Brain microvascular endothelial cell (primary cell): ENCODE data around the gene HNF1A.

ENCODE experiments used
- DNase-seq: peaks from one replicate; pipeline ENCODE4 v3.0.0-alpha.2; 2020
- H3K27ac ChIP-seq: fragments of 250-450 bp; sonication (Bioruptor Pico); 2 replicates; pipeline ENCODE4 v1.5.1; 2020; ENCODE audit warnings: mild to moderate bottlenecking, moderate library complexity
- H3K27me3 ChIP-seq: fragments of 250-450 bp; sonication (Bioruptor Pico); replicated peaks from 2 replicates; pipeline ENCODE4 v1.5.1; 2020; ENCODE audit warnings: mild to moderate bottlenecking
- H3K36me3 ChIP-seq: fragments of 250-450 bp; sonication (Bioruptor Pico); replicated peaks from 2 replicates; pipeline ENCODE4 v1.5.1; 2020; ENCODE audit warnings: mild to moderate bottlenecking
- H3K4me3 ChIP-seq: 2 replicates; pipeline ENCODE4 v1.5.1; 2011; ENCODE audit warnings: low read depth, mild to moderate bottlenecking, control low read depth, low read length, moderate library complexity
- in situ Hi-C: cut with HindIII; loops from 2 replicates; pipeline ENCODE4 v1.10.0; 2017; ENCODE audit warnings: low sequenced_read_pairs, low pct_ligation_motif_present
- TF ChIP-seq, protein P1 (sequence below): IDR thresholded peaks from 2 replicates; pipeline ENCODE4 v1.5.1; 2011; ENCODE audit warnings: low read depth, mild to moderate bottlenecking, moderate library complexity, low read length, control low read depth, inconsistent platforms; ENCODE audit errors: missing control alignments

Gene HNF1A

DNA sequence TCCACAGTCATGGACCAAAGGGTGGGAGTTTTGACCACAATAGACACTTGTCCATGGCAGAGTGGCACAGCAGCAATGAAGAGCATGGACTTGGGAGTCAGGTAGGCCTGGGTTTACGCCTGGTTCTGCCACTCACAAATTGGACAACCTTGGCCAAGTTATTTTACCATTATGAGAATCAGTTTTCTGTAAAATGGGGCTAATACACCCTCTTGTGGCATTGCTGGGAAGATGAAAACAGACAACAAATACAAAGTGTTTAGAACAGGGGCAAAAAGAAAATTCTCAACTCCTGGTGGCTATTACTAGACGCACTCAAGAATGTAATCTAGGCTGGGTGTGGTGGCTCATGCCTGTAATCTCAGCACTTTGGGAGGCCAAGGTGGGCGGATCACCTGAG is 35.4 kb downstream of the HNF1A start:
- no peak overlapping the region for H3K27ac ChIP-seq
- in situ Hi-C loops: no loop called here
- no peak overlapping the region for H3K4me3 ChIP-seq
- no peaks in the 10 kb centered on the region for H3K27me3 ChIP-seq
- DNase-seq: no peak
- H3K36me3 ChIP-seq: peaks cover 13% of the 10 kb centered on the region
- TF ChIP-seq, protein P1, sequence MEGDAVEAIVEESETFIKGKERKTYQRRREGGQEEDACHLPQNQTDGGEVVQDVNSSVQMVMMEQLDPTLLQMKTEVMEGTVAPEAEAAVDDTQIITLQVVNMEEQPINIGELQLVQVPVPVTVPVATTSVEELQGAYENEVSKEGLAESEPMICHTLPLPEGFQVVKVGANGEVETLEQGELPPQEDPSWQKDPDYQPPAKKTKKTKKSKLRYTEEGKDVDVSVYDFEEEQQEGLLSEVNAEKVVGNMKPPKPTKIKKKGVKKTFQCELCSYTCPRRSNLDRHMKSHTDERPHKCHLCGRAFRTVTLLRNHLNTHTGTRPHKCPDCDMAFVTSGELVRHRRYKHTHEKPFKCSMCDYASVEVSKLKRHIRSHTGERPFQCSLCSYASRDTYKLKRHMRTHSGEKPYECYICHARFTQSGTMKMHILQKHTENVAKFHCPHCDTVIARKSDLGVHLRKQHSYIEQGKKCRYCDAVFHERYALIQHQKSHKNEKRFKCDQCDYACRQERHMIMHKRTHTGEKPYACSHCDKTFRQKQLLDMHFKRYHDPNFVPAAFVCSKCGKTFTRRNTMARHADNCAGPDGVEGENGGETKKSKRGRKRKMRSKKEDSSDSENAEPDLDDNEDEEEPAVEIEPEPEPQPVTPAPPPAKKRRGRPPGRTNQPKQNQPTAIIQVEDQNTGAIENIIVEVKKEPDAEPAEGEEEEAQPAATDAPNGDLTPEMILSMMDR: no peak

DNA sequence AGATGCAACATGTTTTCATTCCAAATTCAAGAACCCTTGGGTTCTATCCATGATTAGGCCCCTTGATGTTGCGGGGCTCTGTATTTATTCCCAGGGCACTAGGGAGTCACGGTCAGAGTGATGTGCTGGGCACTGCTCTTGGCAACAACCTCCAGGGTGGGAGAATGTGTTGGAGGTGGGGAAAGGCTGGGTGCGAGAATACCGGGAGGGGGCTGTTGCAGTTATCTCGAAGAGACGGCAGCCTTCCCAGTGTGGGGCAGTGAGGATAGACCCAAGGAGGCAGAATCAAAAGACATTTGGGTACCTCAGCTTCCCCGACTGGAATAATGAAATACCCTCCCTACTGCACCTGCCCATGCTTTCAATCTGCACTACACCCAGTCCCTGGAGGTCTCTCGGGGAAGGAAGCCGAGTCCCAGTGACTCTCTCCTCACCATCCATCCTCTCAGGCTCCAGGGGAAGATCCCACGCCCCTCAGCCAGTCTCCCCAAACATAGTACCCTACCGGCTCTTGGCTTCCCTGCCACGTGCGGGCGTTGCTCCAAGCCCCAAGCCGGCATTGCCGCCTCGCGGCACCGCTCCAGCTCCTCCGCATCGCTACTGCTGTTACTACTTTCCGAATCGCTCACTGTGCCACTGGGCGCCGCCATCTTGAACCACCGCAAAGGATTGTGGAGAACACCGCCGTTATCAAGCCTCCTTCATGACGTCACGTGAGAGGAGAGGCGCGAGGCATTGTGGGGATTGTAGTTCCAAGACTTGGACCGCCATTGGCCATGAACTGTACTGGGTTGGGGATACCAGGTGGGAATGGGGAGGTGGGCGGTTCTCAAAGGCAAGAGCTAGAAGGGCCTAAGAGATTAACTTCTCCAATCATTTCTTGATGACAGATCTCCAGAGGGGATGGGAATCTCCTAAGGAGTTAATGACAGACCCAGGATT is 37.8 kb downstream of the HNF1A start, which contains the start of gene C12orf43:
TSS of gene C12orf43 (minus strand) at position 663 of the 942 bp plus-strand sequence. CDS start at position 650, 13 bp downstream.
- Histone ChIP-seq H3K4me3 (peak within 1 kb of the TSS; percentile 88), H3K27ac (peak within 1 kb of the TSS; percentile 45), H3K27me3 (no peaks in the 10 kb centered on the region), H3K36me3 (no peaks in the 10 kb centered on the region)
- in situ Hi-C loops: no loop called here
- peak; percentile 93 for DNase-seq
- TF ChIP-seq, protein P1: no peak

DNA sequence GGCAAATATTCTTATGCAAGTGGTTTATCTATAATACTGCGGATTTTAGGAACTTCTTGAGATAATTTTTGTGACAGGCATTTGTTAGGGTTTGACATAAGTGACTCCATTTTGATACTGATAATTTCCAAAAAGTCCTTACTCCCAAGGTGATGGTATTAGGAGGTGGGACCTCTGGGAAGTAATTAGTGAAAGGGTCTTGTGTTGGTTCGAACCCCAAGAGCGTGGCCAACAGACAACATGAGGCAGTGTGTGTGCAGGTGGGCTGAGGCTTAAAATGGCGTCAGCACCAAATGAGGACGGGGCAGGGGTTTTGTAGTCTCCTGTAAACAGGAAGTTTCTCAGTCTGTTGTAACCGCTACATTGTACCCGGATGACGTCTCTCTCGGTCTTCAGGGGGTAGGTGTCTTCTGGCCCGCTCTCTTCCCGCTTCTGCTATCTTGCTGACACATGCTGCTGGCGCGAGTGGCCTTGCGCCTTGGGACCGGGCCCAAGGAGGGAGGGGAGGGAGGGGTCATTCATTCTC is 39.7 kb downstream of the HNF1A start:
- Histone ChIP-seq H3K36me3 (no peaks in the 10 kb centered on the region), H3K4me3 (no peak overlapping the region), H3K27ac (no peak overlapping the region), H3K27me3 (no peaks in the 10 kb centered on the region)
- DNase-seq: no peak
- in situ Hi-C loops: no loop called here
- TF ChIP-seq, protein P1: no peak

DNA sequence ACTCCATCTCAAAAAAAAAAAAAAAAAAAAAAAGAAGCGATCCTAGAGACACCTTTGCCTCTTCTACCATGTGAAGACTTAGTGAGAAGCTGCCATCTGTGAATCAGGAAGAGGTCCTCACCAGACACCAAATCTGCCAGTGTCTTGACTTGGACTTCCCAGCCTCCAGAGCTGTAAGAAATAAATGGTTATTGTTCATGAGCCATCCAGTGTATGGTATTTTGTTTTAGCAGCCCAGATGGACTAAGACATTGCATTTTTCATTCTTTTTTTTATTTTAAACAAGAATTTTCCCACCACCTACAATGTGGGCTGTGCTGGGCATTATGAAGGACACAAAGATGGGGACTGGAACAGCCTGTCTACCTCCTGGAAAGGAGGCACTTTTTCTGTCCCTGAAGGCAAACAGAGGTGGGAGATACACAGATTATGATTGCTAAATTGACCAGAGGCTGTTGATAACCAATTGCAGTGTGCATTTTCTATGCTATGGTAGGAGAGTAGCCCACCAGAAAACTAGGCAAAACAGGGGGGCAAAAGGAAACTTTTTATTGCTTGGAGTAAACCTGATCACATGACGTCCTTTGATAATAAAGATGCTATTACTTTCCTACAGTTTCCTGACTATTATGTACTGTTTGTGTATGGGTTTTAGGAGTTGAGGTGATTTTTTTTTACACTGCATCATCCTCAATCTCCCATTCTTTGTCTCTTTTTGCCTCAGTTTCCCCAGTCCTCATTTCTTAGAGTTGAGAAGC is 40.7 kb downstream of the HNF1A start:
- Histone ChIP-seq H3K36me3 (no peaks in the 10 kb centered on the region), H3K27ac (no peak overlapping the region), H3K4me3 (no peak overlapping the region), H3K27me3 (no peaks in the 10 kb centered on the region)
- TF ChIP-seq, protein P1: no peak
- in situ Hi-C loops: no loop called here
- DNase-seq: no peak

DNA sequence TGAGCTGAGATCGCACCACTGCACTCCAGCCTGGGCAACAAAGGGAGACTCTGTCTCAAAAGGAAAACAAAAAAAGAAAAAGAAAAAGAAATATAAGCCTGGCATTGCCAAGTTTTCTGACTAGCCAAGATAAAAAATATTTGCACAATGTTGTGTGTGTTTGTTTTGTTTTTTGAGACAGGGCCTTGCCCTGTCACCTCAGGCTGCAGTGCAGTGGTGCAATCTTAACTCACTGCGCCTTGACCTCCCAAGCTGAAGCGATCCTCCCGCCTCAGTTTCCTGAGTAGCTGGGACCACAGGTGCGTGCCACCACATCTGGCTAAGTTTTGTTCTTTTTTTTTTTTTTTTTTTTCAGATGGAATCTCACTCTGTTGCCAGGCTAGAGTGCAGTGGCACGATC is 43.4 kb downstream of the HNF1A start:
- H3K27me3 ChIP-seq: no peaks in the 10 kb centered on the region
- in situ Hi-C loops: no loop called here
- H3K36me3 ChIP-seq: no peaks in the 10 kb centered on the region
- TF ChIP-seq, protein P1: no peak
- no peak overlapping the region for H3K27ac ChIP-seq
- no peak for DNase-seq
- H3K4me3 ChIP-seq: no peak overlapping the region
